HG02981 (cell line): ENCODE measurements around the gene CTU2.

ENCODE experiments used
- ATAC-seq: cut with Tn5 transposase; IDR thresholded peaks from one replicate; pipeline ENCODE4 v1.9.1; 2021; ENCODE audit warnings: mild to moderate bottlenecking, moderate library complexity; ENCODE audit not compliant: unreplicated experiment

Gene CTU2

GRCh38 chr16:88713568-88714419, 7.5 kb downstream of the CTU2 start:
- no peak for ATAC-seq

DNA sequence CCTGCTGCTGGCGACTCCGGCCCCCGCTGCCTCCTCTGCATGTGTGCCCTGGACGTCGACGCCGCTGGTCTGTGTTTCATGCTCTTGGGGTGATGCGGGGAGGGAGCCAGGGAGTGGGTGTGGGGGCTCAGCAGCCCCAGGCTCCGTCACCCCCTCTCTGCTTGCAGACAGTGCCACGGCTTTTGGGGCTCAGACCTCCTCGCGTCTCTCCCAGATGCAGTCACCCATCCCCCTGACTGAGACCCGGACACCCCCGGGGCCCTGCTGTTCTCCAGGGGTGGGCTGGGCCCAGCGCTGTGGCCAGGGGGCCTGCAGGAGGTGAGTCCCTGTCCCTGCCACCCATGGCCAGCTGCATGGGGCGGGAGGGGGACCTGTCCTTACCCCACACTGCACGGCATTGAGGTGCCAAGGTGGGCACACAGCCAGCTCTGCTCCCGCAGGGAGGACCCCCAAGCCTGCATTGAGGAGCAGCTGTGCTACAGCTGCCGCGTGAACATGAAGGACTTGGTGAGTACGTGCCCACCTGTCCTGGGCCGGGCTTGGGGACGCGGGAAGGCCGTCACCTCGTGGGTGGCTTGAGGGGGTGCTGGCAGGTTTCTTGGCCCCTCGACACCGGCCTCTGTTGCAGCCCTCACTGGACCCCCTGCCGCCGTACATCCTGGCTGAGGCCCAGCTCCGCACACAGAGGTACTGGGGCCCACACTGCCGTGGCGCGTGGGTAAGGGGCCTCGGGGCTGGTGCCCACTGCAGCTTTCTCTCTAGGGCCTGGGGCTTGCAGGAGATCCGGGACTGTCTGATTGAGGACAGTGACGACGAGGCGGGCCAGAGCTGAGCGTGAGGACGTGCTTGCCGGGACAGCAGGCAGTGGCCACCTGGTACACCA, 8.4 kb downstream of the CTU2 start:
- no peak for ATAC-seq

GRCh38 chr16:88715312-88716190, 9.2 kb downstream of the CTU2 start:
- no peak for ATAC-seq

- ATAC-seq = no peak
Observed at GRCh38 chr16:88716201-88716600, 9.9 kb downstream of the CTU2 start.

GRCh38 chr16:88716601-88717001, 10.3 kb downstream of the CTU2 start:
- ATAC-seq = no peak

- no peak for ATAC-seq
Observed at GRCh38 chr16:88718178-88718577, 11.9 kb downstream of the CTU2 start.

- no peak for ATAC-seq
Observed at GRCh38 chr16:88719267-88719932, 13.1 kb downstream of the CTU2 start.

DNA sequence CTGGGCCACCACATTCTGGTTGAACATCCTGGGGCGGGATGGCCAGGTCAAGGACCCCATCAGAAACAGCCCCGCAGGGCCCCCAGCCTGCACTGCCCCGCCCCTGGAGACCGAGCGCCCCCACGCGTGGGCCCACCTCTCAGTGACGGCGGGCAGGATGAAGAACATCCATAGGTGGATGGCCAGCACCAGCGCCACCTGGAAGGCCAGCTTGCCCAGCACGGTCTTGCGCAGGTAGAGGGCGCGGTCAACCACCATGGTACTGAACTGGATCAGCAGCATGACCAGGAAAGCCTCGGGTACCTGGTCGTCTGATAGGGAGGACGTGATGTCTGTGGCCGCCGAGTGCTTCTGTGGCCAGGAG, 13.6 kb downstream of the CTU2 start:
- no peak for ATAC-seq

DNA sequence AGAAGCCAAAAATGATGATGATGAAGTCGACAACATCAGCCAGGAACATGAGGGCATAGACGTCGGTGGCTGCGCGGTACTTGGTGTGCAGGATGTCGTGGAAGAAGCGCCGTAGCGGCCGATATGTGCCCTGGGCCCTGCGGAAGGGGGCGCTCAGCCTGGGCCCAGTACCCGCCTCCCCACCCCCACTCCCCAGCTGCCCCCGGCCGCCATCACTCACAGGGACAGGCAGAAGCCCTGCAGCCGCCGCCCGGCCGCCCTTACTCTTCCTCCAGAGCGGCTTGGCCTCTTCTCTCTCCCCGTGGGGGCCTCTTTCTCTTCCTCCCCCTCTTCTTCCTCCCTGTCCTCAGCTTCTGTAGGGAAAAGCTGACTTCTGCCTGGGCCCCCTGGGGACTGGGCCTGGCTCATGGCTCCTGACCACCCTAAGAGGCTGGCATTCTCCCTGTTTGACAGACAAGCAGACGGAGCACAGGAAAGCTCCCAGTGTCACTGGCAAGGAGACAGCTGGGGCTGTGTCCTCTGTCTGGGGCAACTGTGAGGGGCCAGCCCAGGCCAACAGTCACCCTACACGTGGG, 14.2 kb downstream of the CTU2 start:
- ATAC-seq = no peak

DNA sequence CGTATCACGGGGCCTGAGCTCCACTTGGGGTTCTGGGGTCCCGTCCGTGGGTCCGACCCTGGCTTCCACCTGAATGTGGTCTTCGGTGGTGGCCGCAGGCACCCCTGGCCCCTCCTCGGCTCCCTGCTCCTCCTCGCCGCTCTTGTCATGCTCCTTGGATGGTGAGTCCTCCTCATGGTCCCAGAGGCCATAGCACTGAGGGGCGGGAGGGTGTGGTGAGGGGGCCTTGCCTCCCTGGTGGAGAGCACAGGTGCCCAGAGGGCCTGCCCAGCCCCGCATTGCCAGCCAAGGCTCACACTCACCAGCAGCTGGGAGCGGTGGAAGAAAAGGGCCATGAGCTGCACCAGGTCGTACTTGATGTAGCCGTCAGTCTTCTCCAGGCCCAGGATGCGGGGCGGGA, 14.9 kb downstream of the CTU2 start:
- ATAC-seq = no peak

- no peak for ATAC-seq
Observed at GRCh38 chr16:88721815-88722755, 15.8 kb downstream of the CTU2 start.

- ATAC-seq = no peak
Observed at GRCh38 chr16:88722784-88723506, 16.6 kb downstream of the CTU2 start.

GRCh38 chr16:88723507-88723887, 17.2 kb downstream of the CTU2 start:
- ATAC-seq = no peak

DNA sequence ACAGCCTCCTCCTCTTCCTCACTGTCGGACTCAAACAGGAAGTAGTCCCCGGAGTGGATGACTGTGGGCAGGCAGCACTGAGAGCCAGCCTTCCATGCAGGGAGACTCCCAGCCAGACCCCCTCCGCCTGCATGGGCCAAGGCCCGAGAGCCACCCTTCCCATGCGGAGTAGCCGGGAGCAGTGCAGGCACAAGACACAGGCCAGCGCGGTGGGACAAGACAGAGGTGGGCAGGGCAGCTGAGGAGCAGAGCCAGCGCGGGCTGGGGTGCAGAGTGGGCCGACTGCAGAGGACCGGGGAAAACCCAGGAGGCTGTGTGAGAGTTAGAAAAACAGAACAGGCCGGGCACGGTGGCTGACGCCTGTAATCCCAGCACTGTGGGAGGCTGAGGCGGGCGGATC, 17.6 kb downstream of the CTU2 start:
- no peak for ATAC-seq

- ATAC-seq = no peak
Observed at GRCh38 chr16:88724855-88725555, 18.7 kb downstream of the CTU2 start.

DNA sequence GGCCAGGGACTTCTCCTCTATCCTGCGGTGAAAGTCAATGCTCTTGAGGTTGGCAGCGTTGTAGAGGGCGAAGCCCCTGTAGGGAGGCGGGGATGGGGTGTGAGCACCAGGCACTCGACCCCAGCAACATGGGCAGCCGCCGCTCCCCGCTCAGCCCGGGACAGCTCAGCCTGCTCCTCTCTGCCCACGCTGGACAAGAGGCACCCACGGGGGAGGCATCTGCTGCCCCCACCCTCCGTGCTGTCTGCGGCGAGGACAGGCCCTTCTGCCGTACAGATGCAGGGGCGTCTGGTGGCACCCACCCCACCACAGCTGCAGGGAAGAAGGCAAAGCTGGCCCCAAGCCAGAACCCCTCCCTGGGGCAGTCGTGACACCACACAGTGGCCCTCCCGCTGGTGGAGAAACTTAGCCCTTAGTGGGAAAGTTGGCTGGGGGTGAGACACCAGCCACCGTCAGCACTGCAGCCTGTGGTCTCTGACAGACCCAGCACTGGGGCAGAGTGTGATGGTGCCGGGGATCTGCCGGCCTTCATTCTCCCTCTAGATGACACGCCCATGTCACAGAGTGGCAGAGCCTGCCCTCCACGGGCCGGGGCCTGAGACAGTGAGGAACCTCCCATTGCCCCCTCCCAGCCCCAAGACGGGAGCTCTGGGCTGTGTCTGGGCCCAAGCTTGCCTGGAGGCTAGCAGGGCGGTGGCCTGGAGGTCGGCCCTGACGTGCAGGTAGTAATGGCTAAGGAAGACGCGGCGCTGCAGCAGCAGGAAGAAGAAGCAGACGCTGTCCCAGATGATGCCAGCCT, 19.5 kb downstream of the CTU2 start:
- ATAC-seq = no peak

DNA sequence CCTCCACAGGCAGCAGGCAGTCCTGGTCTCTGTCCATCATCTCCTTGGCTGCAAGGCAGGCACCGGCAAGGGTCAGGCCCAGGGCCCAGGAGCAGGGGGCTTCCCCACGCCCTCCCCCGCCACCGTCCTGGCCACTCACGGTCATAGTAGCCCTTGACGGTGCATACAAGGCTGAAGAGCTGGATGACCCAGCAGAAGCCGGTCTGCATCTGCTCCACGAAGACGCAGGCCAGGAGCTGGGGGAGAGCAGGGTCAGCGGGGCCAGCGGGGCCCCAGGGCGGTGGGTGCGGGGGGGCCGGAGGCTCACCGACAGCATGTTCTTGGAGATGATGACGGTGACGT, 20.1 kb downstream of the CTU2 start:
- no peak for ATAC-seq
